NCI-H1436 treated with DMSO at 0.1 percent for 48 hours (cell line): Measurements from ENCODE around the gene JMJD4.
A peak's percentile ranks its signal among the peaks of the same experiment; 100 is the strongest.

Experiments
- DNase-seq: peaks from one replicate; lab custom pipeline; 2025; lab: John Stamatoyannopoulos, UW

JMJD4 gene

DNA sequence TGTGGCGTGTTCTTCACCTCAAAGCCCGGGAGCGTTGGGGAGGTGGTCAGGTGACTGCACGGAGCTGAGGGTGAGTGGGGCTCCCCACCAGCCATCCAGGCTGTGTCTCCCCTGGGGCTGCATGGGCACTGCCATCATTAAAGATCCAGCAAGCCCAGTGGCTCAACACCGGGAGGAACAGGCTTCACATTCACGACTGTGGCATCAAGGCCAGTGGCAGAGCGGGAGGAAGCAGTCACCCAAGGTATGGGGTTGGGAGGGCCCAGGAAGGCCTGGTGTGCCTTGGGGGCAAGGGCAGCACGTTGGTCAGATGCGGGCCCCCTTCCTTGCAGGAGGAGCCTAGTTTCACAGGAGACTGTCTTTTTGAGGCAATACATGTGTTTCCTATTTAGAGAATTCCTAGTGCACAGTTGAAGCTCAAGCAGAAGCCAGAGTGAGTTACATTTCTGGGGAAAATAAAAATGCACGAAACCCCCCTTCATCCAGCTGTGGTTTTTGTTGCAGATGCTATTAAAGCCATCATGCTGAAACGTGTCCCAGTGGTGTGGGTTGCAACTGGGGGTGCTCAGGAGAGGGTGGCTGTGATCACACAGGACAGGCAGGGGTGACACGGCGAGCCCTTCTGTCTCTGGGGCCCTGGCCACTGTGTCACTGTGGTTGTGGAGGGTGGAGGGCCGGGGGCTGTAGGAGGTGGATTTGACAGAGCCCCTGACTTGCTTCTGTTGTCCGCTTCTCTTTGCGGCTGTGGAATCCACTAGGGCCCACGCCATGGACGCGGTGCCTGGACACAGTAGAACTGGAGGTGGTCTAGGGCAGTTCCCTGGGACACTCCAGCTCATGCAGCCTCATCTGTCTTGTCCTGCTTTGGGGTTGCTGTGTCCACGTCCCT is 34.2 kb upstream of the JMJD4 start:
- no peak for DNase-seq

DNA sequence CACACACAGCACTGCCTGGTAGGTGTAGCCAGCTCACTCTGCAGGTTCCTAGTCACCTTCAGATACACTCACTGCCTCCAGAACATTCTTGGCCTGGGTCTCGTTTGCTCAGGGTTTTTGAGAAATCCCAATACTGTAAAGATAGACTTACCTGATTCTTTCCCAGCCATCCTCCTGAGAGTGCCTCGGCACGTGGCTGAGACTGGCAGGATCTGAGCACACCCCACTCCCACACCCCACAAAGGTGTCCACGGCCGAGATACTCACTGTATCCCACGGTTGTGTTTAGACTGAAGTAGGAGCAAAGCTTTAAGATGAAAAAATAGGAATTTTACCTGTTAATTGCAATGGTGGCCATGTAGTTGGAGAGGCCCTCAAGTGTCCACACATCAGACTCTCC is 33.5 kb upstream of the JMJD4 start:
- no peak for DNase-seq

DNA sequence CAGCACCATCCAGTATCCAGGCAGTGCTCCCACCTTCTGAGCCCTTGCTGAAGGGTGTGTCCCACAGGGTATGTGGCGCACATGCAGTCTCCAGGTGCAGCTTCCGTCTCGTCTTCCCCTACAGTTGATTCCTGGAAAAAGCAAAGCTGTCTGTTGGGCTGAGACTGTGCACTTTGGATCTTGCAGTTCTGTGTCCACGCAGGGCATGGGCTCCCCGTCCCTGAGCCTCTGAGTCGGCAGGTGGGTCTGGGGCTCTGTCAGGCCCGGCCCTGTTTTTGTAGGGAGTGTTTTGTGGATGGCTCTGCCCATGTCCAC is 33.0 kb upstream of the JMJD4 start:
- no peak for DNase-seq

DNA sequence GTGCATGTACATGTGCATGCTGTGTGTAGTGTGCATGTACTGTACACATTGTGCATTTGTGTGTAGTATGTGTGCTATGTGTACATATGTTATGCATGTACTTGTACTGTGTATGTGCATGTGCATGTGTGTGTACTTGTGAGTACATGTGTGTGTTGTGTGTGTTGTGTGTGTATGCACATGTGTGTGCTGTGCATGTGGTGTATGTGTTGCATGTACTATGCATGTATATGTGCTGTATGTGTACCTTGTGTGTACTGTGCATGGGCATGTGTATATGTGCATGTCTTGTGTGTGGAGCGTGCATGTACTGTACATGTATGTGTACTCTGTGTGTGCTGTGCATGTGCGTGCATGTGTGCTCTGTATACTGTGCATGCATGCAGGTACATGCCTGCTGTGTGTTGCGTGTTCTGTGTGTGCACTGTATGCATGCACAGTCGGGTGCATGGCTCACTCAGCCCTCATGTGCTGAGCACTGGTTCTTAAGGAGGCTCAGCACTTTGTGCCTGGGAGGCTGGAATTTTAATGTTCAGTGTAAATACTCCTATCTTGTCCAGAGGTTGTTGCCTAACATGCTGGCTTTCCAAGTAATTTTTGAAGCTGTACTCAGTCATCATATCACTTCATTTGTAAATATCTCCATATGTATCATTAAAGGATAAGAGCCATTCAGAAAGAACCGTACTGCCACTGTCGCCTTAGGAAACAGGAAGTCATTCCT is 32.5 kb upstream of the JMJD4 start:
- no peak for DNase-seq

DNA sequence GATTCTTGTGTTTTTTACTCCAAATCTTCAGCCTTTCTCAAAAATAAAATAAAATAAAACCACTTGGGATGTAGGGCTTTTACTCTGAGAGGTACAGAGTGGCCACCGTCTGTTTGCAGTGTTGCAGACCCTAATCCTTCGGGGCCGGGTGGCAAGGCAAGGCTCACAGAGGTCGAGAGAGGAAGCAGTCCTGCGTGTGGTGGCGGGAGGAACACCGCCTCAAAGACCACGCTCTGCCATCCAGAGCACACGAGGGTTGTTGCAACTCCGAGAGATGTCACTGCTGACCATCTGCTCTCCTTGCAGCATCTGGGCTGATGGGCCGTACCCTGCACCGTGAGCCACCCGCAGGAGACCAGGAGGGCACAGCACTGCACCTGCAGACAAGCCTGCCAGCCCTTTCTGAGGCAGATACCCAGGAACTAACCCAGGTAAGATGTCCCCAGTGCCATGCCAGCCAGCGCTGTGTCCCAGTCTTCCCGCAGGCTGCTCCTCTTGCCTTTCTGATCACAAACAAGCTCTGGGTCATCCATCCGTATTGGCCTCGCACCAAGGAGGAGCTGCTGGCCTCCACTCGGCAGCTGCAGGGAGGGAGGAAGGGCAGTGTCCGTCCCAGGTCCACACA is 31.7 kb upstream of the JMJD4 start:
- no peak for DNase-seq

DNA sequence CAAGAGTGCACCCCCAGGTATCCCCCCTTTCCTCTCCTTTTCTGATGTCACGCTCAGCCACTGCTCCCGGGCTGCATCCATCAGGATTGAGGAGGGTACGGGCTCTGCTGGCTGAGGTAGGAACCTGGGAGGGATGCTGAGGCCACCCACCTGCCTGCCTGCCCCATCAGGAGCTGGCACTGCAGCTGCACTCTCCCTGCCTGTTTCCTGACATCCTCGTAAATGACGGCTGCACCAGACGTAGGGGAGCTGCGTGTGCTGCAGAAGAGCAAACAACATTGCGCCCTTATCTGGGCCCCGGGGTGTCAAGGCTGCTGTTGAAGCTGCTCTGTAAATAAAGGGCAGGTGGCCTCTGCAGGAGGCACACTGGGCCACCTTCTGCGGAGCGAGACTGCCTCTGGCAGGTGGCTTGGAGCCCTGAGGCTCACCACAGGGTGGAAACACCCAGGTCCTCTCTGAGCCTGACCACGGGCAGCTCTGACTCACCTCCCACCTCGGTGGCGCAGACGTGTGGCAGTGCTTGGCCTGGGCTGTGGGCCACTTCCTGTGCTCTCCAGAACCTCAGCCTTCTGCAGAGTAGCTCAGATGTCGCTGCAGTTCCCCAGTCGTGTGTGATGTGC is 31.0 kb upstream of the JMJD4 start:
- DNase-seq, result no peak

DNA sequence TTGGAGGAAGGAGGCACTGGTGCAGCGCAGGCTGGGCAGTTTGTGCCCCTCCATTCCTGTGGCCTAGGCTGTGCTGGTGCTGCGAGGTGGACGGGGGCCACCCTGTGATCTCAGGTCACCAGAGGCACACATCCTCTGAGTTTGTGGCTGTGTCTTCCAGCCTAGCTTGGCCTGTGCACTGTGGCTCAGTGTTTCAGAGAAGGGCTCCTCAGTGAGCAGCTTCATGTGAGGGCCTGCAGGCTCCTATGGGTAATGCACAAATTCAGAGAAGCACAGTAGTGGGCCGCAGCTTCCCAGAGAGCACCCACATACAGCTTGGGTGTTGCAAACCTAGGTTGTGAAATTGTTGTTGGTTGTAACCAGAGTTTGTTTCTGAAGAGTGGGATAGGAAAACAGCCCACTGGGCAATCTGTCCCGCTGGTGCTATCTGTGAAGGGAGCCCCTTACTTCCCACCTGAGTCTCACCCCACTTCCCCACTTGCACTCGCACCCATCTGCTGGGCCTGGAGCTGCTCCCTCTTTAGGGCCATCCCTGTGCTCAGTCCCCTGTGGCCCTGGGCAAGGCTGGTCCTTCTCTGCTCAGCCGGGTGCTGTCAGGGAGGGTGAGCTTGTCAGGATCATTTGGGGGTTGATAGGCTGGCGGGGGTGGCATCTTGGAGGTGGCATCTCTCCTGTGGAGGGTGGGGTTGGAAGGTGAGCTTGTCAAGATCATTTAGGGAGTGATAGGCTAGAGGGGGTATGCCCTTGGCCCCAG is 30.3 kb upstream of the JMJD4 start:
- DNase-seq, result no peak

DNA sequence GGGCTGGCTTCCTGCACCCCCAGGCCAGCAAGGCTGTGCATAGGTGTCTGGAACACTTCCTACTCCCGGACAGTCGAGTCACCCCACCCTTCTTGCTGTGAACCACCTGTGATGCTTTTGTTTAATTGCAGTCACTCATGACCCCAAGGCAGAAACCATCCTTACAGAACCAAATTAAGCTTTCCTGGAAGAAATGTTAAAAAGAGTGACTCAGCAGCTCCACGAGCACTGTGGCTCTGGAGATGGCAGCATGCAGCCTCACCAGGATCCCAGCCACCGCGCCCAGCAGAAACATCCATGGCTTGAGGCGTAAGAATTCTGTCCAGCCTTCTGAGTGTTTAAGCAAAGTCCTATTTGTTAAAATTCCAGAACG is 28.9 kb upstream of the JMJD4 start:
- no peak for DNase-seq

DNA sequence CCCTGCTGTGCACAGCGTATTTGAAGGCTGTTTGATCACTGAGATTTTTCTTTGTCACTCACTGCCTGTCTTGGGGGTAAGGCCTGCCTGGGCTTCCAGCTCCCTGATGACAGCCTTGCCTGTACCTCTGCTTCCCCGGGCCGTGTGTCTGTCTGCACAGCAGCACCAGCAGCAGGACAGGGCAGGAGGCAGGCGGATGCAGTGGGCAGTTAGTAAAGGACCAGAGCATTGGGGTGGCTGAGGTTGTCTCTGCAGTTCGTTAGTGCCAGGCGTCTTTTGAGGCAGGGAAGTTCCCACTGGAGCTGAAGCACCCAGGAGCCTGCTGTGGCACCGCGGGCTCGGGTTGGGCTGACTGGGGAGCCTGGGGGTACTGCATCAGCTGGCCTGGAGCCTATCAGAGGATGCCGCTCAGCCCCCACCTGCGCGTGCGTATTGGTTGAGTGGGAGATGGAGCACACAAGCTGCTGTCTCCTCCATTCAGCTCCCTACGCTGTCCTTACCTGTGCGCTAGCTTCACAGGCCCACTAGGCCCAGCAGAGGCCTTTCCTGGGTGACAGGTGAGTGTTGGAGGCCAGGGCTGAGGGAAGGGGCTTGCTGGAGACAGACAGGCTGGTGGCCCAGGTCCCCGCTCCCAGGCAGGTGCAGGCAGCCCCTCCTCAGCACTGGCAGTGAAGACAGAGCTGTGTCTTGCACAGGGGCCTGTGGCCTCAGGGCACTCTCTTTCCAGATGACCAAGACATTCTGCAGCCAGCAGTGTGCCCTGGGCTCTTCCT is 28.3 kb upstream of the JMJD4 start:
- no peak for DNase-seq

DNA sequence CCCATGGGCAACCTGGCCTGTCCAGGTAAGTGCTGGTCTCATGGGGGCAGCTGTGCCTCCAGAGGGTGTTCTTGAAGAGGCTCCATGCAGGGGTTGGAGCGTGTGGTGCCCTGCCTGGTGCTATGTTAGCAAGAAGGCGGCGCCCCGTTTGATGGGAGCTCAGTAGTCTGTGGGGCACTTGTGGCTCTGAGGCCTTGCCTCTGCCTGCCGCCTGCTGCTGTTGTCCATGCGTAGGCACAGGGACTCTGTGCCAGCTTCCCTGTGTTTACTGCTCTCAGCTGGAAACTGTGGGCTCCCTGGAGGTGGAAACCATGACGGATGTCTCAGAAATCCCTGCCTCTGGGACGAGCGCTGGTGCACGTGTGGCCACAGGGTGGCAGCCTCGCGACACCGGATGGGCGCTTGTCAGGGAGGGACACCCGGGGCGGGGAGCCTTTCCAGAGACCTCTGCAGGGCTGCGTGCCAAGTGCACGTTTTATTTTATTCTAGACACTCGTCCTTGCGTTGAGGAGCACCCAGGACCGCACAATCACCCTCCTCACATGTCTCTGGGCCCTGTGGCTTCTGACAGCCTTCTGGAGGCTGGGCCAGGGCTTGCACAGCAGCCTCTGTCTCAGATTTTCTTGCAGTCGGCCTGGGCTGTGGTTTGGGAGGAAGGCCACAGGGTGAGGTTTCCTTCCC is 27.3 kb upstream of the JMJD4 start:
- DNase-seq, result peak; percentile 44

DNA sequence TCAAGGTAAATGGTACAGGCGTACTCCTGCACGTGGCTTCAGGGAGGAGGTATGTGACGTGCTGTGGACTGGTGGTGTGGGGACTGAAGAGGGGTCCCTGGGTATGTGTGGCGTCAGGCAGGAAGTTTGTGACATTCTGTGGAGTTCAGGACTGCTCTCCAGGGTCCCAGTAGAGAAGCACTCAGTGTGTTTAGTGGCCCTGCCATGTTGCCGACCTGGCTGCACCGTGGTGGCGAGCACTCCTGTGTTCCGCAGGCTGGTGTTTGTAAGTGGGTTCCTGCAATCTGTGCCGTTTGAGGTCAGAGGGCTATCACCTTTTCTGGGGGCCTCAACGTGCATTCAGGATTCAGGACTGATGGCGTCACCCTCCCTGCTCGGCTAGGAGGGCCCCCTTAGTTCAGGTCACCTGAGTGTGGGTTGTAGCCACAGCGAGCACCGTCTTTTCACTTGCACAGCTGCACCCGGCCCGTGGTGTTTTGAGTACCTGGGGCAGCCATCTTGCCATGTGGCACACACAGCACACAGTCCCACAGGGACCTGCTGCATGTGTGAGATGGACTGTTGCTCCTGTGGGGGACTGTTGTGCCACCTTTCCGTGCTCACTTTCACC is 26.6 kb upstream of the JMJD4 start:
- DNase-seq, result no peak

DNA sequence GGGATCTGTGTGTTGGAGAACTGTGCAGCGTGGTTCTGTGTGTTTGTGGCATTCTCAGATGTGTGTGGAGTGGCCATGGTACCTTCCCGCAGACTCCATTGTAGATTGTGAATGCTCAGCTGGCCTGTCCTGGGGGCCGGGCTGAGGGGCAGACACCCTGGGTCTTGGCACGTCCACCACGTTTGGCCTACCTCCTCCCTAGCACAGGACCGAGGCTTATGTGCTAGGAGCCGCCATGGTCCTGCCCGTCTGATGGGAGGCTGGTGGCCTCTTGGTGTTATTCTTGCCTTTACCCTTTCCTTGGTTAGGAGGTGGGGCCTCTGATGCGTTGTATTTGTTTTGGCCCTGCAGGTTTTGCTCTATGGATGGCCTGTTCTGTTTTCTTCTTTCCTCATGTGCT is 25.3 kb upstream of the JMJD4 start:
- DNase-seq, result no peak

DNA sequence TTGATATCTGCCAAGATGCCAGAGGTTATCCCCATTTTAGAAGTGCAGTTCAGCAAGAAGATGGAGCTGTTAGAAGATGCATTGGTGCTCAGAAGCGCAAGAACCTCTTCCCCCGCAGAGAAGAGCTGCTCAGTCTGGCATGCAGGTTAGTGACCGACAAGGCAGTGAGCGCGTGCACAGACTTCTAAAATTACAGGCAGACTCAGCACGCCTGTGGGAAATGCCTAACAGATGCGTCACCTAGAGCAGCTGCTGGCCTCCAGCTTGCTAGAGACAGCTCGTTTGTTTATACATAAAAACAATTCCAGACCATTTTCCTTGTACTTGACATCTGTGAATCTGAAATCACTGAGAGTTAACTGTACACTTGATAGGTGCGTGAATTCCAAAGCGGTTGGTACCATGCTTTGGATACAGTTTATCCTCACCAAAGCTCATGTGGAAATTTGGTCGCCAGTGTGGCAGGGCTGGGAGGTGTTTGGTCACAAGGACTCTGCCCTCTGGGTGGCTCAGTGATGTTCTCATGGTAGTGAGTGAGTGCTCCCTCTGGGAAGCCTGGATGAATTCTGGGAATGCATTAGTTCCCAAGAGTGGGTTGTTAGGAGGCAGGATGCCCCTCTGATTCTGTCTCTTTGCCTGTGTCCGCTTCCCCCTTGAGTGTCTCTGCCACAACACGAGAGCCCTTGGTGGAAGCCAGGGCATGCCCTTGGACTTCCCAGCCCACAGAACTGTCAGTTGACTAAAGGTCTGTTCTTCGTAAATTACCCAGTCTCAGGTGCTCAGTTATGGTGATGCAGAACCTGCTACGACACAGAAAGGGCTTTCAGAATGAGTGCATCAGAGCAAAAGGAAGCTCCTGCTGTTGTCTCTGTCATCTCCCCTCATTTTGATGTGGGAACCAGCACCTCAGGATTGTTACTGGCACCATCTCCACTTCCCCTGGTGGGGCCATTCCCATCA is 24.5 kb upstream of the JMJD4 start:
- no peak for DNase-seq

DNA sequence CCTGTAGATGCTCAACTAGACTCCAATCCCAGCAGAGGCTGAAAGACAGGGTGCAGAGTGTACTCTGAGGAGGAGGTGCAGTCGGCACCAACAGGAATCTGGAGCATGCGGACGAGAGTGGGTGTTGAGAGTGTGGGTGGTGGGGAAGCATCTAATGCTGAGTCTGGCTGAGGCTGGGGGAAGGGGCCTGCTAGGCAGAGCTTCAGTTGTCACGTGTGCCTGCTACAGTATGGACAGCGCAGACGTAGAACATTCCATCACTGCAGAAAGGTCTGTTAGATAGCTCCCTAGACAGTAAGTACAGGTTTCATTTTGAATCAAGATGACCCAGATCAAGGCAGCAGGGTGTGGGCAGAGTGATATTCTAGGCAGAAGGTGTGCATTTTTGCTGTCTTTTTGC is 23.3 kb upstream of the JMJD4 start:
- no peak for DNase-seq

DNA sequence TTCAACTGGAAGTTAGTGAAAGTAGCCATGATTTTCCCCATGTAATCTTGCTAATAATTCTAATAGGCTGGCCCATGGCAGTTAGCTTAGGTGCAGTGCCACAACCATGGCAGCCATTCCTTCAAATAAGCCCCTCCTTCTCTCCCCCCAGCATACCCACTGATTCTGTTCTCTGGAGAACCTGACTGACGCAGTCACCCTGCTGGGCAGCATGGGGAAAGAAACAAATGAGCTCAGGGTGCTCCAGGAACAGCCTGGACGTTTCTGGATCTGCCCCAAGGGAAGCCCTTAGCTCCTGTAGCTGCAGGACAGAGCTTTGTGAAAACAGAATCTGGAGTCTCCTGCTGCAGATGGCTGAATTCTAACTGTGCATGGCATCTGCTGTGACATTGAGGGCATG is 22.7 kb upstream of the JMJD4 start:
- DNase-seq, result no peak

DNA sequence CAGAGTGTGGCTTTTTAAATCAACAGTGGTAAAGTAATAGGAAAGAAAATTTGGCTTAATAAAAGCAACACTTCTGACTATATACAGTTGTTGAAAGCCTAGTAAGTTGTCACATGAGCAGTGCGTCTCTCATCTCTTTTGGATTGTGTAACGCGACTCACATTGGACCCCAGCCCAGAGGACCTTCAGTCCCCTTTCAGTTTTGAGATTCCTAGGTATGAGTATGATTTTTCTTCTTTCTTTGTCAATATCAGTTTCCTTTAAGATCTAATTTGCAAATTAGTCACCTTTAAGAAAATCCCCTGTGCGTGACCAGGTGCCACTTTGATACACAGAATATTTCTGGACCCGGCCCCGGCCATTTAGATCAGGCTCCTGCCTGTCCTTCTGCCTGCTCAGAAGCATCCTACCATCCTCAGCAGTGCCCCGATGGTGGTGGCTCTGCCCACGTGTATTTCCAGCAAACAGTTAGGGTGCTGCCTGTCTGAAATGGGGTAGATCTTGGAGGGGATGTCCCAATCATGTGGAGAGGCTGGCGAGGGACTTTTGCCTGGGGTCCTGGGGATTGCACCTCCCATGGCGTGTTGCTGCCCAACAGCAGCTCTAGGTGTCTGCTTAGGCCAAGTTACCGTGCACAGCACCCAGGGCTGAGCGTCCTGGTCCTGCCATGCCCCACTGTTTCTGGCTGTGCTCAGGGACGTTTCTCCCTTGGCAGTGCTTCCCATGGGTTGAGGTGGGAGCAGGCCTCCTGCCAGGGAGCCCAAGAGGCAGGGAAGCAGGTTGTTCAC is 21.3 kb upstream of the JMJD4 start:
- no peak for DNase-seq

DNA sequence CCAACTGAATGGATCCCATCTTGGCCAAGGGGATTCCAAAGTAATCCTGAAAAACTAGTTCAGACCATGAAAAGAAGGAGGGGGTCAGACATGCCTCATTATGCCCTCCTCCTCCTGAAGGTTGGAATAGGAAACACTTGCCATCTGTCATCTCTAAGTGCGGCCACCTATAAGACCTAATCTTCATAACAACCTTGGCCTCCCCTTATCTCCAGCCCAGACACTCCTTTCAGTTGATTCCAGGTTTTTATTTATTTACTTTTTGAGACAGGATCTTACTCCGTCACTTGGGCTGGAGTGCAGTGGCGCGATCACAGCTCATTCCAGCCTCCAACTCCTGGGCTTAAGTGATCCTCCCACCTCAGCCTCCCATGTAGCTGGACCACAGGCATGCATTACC is 19.9 kb upstream of the JMJD4 start:
- DNase-seq, result no peak

DNA sequence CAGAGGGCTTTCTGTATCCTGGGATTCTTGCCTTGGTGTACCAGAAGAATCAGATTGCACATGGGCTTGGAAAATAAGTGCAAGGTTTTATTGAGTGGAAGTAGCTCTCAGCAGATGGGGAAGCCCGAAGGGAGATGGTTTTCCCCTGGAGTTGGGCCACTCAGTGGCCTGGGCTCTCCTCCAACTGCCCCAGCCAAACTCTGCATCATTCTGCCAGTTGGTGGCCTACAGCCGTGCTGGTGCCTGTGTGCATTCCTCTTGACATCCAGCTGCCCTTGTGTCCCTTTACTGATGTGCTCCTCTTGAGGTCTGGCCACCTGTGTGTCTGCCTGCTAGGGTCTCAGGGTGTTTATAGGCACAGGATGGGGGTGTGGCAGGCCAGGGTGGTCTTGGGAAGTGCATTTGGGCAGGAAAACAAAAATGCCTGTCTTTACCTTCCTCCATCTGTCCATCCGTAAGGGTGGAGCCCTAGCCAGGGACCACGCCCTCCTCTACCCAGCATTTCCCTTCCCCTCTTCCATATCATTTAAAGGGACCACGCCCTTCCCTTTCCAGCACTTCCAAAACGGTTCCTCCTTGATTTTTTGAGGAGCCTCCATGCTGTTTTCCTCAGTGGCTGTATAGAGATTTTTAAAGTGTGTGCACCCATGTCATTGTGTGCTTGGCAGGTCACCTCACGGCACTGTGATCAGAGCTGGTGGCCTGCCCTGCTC is 19.1 kb upstream of the JMJD4 start:
- no peak for DNase-seq
